ENCODE results near the gene DMD. TPM values are rescaled to one million over a fixed set of nuclear protein-coding genes. Genes with fewer than 3 reads are reported as not detected.

DMD gene
- total and polyA plus RNA-seq, 8 donors: 6.8 to 117 (median 44.2) TPM

GRCh38 chrX:32673193-32673592, 538.2 kb downstream of the DMD start:
- TF ChIP-seq POLR2AphosphoS5 (IDR thresholded peaks at IDR 0.05): no peak
- TF ChIP-seq, protein P1, sequence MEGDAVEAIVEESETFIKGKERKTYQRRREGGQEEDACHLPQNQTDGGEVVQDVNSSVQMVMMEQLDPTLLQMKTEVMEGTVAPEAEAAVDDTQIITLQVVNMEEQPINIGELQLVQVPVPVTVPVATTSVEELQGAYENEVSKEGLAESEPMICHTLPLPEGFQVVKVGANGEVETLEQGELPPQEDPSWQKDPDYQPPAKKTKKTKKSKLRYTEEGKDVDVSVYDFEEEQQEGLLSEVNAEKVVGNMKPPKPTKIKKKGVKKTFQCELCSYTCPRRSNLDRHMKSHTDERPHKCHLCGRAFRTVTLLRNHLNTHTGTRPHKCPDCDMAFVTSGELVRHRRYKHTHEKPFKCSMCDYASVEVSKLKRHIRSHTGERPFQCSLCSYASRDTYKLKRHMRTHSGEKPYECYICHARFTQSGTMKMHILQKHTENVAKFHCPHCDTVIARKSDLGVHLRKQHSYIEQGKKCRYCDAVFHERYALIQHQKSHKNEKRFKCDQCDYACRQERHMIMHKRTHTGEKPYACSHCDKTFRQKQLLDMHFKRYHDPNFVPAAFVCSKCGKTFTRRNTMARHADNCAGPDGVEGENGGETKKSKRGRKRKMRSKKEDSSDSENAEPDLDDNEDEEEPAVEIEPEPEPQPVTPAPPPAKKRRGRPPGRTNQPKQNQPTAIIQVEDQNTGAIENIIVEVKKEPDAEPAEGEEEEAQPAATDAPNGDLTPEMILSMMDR (IDR thresholded peaks at IDR 0.05): no peak
- no peak for TF ChIP-seq EP300 (IDR thresholded peaks at IDR 0.05)
- TF ChIP-seq POLR2A (IDR thresholded peaks at IDR 0.05): no peak
- Histone ChIP-seq H3K27ac (no peak overlapping the region), H3K9me3 (no peaks in the 10 kb centered on the region), H3K4me3 (no peak overlapping the region), H3K27me3 (no peaks in the 10 kb centered on the region), H3K36me3 (no peaks in the 10 kb centered on the region), H3K4me1 (no peaks in the 10 kb centered on the region)
- WGBS, 5 donors: 19 to 35% (median 26%) methylated on average over 4 of the region's 4 CpGs
- DNase-seq: peak in 1 of 2 donors; percentile 6
- intact Hi-C loops (cut with DNase I; ENCODE audit: low total_unique reads): no loop called here

DNA sequence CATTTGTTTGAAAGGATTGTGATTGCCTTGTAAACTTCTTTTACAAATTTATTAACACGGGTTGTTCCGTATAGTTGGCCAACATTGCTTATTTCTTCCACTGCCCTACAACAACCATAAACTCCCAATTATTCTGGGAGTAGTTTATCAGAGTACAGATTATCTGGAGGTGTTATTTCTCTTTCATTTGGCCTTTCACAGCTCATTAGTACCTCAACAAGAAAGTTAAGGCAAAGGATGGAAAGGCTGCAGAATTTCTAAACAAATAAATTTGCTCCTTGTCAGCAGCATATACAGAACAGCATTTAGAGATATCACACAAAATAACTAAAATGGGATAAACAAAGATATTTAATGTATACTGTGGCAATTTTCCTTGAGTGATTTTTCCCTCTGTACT, 548.8 kb downstream of the DMD start:
- intact Hi-C loops (cut with DNase I; ENCODE audit: low total_unique reads): no loop called here
- no peaks in the 10 kb centered on the region for H3K9me3 ChIP-seq
- TF ChIP-seq, protein P1 (IDR thresholded peaks at IDR 0.05): no peak
- TF ChIP-seq EP300 (IDR thresholded peaks at IDR 0.05): no peak
- no peak for TF ChIP-seq POLR2A (IDR thresholded peaks at IDR 0.05)
- TF ChIP-seq POLR2AphosphoS5 (IDR thresholded peaks at IDR 0.05): no peak
- H3K27ac ChIP-seq: no peak overlapping the region
- no peak overlapping the region for H3K4me3 ChIP-seq
- WGBS, 5 donors: 81 to 95% (median 89%) methylated on average over 2 of the region's 2 CpGs
- DNase-seq: no peak
- no peaks in the 10 kb centered on the region for H3K4me1 ChIP-seq
- H3K36me3 ChIP-seq: no peaks in the 10 kb centered on the region
- H3K27me3 ChIP-seq: no peaks in the 10 kb centered on the region

DNA sequence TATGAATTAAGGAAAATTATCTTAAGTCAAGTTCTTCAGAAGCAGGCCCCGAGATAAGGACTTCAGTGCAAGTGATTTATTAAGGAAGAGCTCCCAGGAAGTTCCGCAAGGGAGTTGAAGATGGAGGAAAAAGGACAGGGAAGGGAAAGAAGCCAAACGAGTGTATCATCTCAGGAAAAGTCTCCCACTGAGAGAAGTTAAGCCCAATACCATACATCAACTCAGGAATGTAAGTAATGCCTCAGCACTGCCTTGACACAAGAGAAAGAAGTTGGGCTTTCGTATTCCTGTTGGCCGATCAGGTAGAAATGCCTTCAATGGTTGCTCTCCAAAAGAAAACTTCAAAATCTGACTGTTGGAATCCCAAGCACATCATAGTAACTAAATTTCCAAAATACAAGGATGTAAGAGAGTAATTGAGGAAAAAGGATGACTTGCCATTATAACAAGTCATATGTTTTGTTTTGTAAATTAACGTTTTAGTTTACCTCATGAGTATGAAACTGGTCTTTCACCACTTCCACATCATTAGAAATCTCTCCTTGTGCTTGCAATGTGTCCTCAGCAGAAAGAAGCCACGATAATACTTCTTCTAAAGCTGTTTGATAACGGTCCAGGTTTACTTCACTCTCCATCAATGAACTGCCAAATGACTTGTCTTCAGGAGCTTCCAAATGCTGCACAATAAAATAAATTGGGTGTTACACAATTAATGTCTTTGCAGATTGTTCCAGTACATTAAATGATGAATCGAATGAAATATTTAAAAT, 566.7 kb downstream of the DMD start:
- H3K27me3 ChIP-seq: no peaks in the 10 kb centered on the region
- TF ChIP-seq POLR2AphosphoS5 (IDR thresholded peaks at IDR 0.05) (no peak), POLR2A (IDR thresholded peaks at IDR 0.05) (no peak)
- TF ChIP-seq, protein P1 (IDR thresholded peaks at IDR 0.05): no peak
- H3K36me3 ChIP-seq: no peaks in the 10 kb centered on the region
- no peak overlapping the region for H3K27ac ChIP-seq
- no peak overlapping the region for H3K4me3 ChIP-seq
- H3K9me3 ChIP-seq: no peaks in the 10 kb centered on the region
- no peak for DNase-seq
- intact Hi-C loops (cut with DNase I; ENCODE audit: low total_unique reads): no loop called here
- 65 to 85% (median 76%) methylated on average over 9 of the region's 9 CpGs for WGBS, 5 donors
- no peaks in the 10 kb centered on the region for H3K4me1 ChIP-seq

DNA sequence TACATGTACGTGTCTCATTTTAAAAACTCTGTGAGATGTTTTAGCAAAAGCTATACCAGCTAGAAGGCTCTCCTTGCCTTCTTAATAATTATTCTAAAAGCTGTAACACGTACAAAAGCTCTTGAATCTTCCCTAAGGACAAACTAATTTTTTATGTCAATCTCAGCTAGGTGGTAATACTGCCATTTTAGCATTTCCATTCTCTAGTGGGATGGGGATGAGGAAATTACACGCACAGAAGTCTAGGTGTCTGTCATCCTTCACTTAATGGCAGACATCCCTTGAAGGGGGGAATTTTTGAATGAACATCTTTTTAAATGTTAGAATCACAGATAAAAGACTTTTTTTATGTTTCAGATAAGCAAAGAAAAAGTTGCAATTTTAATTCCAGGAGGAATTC, 569.1 kb downstream of the DMD start:
- Histone ChIP-seq H3K4me1 (no peaks in the 10 kb centered on the region), H3K4me3 (no peak overlapping the region), H3K9me3 (no peaks in the 10 kb centered on the region), H3K36me3 (no peaks in the 10 kb centered on the region), H3K27me3 (no peaks in the 10 kb centered on the region), H3K27ac (no peak overlapping the region)
- DNase-seq: no peak
- no peak for TF ChIP-seq POLR2A (IDR thresholded peaks at IDR 0.05)
- TF ChIP-seq EP300 (IDR thresholded peaks at IDR 0.05): no peak
- WGBS, 5 donors: 67 to 91% (median 88%) methylated on average over 3 of the region's 3 CpGs
- intact Hi-C loops (cut with DNase I; ENCODE audit: low total_unique reads): no loop called here

GRCh38 chrX:32618154-32618553, 593.2 kb downstream of the DMD start:
- Histone ChIP-seq H3K27me3 (no peaks in the 10 kb centered on the region), H3K4me1 (no peaks in the 10 kb centered on the region), H3K36me3 (no peaks in the 10 kb centered on the region), H3K9me3 (no peaks in the 10 kb centered on the region), H3K4me3 (no peak overlapping the region), H3K27ac (no peak overlapping the region)
- no peak for DNase-seq
- TF ChIP-seq POLR2A (IDR thresholded peaks at IDR 0.05) (no peak), EP300 (IDR thresholded peaks at IDR 0.05) (no peak), POLR2AphosphoS5 (IDR thresholded peaks at IDR 0.05) (no peak)
- TF ChIP-seq, protein P1 (IDR thresholded peaks at IDR 0.05): no peak
- intact Hi-C loops (cut with DNase I; ENCODE audit: low total_unique reads): no loop called here
- 72 to 84% (median 80%) methylated on average over 5 of the region's 5 CpGs for WGBS, 5 donors
